Measurements from ENCODE around the gene CA10.

CA10 gene

DNA sequence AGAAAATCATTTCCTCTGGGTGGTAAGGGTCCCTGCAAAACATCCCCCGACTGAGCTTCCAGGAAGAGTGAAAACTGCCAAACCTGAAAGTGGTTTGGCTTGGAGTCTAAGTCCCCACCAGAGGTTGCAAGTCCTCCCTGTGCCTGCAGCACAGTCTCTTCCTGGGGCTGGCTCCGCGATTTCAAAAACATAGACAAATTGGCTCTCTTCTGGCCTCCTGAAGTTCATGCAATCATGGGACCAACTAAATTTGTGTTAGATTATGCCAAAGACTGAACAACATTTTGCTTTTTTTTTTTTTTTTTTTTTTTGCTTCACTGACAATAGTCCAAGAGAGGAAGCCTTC is 447.9 kb downstream of the CA10 start:
- no peak for FAIRE-seq

DNA sequence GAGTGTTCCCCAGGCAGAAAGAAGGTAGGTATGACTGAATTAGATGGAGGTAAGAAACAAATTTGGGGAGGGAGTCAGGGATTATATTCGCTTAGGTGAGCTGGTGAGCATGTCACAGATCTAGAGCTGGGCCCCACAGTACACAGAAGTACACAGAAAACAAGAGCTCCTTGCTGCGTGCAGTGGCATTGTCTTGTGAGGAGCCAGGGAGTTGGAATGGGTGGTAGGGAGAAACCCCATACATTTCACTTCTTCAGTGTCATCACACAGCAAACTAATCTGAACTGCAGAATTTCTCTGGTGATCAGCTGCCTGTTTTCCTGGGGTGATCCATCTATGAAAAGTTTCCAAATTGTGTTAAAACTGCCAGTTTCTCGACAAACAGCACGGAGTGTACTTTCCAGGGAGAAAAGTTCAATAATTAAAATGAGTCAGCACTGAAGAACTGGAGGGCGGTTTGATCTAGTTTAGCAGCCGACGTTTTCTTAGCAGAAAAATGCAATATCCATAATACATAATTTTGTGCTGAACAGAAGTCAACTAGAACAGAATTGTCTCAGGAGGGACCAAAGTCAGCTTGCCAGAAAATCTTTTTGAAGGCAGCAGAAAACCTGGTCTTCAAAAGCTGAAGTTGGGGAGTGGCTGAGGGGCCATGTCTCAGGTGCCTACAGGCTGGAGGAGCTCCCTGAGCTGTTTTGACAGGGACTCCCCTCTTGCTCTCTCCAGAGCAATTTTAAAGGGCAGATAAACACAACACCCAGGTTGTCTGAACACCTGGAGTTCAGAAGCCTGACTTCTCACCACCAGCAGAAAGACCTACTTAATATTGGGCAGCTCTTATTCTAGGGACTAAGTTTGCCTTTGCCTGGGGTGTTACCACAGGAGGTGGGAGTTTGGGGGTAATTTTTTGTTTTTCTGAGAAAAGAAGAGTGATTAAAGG is 448.6 kb downstream of the CA10 start:
- FAIRE-seq: no peak

DNA sequence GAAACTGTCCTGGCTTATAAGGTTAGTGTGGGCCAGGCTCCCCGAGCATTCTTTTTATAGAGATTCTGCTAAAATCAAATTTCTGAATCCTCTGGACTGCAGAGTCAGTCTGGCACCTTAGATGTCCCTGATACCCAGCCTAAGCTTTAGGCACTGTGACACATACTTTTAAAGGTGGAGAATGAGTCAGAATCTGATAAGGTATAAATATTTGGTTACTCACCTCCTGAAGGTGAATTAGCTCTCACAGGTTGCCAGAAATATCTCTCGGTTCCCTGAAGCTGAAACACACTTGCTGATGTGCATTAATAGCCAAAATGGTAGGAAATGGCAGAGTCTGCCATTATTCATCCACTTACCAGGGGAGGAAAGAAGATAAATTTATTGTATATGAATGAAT is 451.3 kb downstream of the CA10 start:
- FAIRE-seq: no peak

DNA sequence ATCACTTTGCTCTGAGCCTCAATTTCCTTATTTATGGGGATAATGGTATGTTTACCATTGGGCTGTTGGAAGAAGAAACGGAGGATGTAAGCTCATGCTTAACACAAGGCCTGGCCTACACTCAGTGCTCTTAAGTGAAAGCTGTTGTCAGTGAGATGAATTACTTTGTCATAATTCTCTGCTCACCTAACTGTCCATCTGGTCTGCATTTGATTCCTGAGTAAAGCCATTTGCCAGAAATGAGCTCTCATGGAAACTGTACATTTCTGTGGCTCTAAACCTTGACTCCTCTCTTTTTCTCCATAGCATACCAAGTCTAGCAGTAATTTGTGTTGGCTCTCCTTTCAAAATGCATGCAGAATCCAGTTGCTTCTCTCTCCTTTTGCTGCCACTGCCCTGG is 452.4 kb downstream of the CA10 start:
- no peak for FAIRE-seq

DNA sequence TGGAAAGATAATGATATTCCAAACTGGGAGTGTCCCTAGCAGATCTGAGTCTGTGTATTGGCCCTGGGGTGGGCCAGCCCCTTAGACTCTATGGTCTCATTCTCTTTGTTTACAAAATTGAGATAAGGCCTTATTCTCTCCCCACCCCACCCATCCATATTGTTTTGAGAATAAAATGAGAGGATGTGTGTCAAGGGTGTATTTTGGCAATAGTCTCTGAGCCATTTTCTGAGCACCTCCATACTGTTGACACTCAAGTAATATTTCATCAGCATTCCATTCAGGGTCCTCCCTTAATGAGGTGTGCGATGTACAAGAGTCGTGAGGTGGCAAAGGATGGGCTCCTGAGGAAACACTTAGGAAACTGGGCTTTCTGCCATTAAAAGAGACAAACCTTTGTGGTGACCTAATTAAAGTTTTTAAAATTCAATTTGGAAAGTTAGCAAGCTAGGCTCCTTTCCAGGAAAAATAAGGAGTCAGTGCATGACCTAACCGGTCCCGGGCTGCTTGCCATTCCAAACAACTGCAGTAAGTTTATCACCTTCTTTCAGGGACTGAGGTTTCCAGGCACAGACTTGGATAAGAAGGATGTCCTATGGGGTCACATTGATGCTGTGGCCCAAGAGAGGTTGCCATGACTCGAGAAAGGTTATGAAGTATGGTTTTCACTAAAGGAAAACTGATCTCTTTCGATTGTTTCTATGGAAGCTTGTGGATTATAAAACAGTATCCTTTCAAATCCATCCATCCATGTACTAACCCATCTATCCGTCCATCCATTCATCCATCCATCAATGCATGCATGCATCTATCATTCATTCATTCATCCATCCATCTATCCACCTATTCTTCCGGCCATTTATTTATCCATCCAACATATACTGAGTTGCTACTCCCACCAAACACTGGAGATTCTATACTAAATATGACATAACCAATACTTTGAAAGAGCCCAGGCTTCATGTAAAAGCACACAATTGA is 454.9 kb downstream of the CA10 start:
- no peak for FAIRE-seq

DNA sequence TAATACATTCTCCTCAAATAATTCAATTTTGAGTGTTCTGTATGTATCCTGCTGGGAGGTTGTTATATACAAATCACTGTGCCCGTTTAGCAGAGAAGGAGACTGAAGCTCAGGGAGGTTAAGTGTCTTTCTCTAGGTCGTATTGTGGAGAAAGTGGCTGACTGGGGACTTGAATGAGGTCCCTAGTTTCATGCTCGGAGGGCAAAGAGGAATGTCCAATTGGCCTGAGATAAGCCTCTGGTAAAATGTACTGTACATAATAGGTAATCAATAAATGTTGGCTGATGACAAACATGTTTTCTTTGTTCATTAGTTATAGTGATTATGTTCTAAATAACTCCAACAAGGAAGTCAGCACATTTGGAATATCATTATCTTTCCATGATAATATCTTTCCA is 455.6 kb downstream of the CA10 start:
- FAIRE-seq: no peak

DNA sequence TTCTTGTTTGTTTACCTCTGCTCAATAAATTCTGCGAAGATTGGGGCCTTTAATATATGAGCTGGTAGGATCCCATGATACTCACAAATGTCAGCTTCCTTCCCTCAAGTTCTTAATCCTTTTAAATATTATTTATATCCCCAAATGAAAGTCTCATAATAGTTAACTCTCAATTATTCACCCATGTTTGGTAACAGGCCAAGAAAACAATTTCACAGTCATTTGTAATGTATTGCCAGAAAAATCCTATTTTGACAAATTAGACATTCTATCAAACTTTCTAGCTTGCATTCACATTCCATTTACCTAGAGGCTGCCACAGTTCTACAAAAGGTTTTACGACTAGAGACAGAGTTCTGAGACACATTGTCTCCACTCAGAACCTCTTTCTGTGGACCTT is 457.0 kb downstream of the CA10 start:
- no peak for FAIRE-seq

DNA sequence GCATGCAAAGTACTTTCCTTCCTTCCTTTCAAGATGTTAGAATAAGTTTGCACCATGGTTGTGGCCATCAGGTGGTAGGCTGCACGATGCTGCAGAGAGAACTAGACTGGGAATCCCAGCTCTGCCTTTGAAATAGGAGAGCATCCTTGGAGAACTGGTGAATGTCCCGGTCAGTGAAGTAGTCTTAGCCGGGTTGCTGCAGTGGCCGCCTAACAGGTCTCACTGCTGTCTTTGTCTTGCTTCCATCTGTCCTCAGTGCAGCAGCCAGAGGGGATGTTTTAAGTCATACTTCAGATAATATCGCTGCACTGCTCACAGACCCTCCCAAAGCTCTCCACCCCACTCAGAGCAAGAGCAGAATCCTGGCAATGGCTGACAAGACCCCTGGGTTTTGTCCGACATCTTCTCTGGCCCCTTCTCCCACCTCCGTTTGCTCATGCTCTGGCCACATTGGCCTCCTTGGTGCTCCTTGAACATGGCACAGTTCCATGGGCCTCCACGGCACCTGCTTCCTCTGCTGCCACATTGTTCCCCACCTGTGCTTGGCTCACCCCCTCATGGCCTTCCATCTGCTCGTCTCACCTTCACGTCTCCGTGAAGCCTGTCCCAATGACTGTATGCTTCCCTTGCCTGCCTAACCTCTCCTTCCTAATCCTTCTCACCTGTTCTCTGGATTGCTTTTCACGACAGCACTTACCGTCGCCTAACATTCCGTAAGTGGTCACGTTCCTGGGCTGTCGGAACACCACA is 458.3 kb downstream of the CA10 start:
- no peak for FAIRE-seq

DNA sequence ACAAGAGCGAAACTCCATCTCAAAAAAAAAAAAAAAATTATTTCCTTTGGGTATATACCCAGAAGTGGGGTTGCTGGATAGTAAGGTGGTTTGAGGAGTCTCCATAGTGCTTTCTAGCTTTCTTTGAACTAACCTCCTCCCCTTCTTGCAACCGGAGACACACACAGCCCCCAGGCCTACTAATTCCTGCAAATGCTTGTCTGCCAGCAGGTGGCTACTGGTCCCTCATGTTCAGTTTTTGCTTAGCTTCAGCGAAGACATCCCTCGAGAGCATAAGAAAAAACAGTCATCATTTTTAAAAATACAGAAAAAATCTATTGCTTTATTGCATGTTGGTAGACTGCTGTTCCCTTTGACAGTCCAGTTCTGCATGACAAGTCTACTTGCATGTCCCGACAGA is 459.2 kb downstream of the CA10 start:
- FAIRE-seq: no peak

DNA sequence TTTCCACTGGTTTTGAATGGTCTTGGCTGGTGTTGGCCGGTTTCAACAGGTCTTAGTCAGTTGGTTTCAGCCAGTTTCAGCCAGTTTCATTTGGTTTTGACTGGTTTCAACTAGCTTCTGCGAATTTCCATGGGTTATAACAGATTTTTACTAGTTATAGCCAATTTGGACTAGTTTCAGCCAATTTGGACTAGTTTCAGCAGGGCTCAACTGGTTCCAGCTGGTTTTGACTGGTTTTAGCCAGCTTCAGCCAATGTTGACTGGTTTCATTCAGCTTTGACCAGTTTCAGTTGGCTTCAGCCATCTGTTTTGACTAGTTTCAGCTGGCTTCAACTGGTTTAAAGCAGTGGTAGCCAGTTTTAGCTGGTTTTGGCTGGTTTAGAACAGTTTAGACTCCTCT is 465.6 kb downstream of the CA10 start:
- no peak for FAIRE-seq

DNA sequence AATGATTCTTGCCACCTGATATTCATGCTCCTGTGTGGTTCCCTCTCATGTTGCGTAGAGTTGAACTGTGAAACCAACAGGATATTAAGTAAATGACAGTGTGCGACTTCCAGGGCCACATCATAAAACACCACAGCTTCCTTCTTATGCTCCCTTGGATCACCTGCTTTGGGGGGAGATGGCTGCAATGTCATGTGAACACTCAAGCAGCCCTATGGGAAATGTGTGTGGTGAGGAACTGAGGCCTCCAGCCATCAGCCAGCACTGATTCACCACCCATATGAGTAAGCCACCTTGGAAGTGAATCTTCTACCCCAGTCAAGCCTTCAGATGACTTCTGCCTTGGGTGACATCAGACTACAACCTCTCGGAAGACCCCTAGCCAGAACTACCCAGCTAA is 470.6 kb downstream of the CA10 start:
- FAIRE-seq: no peak

DNA sequence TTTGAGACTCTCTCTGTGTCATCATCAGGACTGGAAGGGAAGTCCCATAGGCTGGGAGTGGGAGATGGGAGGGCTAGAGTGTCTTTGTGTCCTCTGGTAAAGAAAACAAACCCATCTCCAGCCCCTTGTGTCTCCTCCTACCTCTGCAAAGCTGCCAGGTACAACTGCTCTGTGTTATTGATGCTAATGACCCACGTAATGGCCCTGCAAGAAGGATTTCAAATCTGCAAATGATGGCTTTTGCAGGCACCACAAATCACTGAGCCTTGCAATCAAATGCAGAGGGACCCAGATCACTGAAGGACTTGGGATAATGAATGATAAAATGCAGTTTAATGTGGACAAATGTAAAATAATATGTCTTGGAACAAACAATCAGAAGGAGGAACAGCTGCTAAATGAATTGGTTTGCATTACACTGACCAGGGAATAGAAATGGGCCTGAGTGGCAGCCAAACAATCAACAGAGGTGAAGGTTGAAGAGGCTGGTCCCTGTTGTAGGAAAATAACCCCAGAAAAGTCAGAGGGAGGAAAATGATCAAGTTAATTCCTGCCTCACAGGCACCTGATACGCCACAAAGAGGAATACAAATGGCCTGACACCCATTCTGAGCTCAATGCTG is 473.1 kb downstream of the CA10 start:
- no peak for FAIRE-seq

DNA sequence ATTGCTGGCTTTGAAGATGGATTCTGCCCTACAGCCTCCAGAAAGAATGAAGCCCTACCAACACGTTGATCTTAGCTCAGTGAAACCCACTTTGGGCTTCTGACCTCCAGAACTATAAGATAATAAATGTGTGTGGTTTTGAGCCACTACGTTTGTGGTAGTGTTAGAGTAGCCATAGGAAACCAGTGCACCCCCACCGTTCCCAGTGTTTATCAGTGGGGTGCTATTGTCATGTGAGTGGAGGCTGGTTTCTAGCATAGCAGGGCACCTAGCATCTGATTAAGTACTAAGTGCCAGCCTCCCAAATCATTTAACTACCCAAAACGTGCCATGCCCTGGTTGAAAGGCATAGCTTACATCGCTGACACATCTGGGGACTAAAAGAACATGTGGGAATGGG is 474.3 kb downstream of the CA10 start:
- no peak for FAIRE-seq

DNA sequence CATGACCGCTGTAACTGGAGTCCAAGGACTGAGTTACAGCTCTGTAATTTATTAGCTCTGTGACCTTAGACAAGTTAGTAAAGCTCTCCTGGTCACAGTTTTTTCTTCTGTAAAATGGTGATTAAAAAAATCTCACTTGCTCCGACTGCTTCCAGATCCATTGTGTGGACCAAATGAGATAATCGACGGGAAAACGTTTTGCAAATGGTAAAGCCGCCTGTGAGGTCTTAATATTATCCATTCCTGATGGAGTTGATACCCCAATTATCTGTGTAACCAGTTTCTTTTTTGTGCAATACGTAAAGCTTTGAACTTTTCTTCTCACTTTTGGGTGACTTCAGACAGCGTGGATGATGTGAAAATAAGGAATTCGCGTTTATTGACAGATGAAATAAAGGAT is 475.2 kb downstream of the CA10 start:
- FAIRE-seq: no peak

DNA sequence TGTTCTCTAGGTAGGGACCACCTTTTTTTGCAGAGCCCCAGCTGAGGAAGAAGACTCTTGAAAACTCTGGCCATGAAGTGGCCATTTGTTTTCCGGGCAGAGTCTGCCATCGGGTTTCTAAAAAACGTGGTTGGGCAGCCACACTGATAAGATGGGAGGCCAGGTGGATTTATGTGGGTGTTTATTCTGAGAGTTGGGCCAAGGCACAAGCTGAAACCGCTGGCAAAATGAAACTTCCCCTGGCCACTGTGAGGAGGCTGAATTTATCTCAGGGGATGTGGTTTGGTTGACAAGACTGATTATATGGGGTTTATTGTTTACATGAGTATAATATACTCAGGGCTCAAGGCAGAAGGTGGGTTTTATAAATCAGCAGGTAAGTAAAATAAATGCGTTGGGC is 476.4 kb downstream of the CA10 start:
- no peak for FAIRE-seq

DNA sequence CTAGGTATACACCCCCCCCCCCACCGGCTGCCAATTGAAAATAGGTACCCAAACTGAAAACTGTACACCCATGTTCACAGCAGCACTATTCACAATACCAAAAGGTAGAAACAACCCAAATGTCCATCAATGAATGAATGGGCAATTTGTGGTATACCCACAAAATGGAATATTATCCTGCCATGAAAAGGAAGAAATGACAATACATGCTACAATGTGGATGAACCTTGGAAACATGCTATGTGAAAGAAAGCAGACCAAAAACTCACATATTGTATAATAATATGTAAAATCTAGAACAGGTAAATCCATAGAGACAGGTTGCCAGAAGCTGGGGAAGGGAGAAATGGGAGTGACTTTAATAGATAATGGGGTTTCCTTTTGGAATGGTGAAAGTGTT is 480.6 kb downstream of the CA10 start:
- no peak for FAIRE-seq

DNA sequence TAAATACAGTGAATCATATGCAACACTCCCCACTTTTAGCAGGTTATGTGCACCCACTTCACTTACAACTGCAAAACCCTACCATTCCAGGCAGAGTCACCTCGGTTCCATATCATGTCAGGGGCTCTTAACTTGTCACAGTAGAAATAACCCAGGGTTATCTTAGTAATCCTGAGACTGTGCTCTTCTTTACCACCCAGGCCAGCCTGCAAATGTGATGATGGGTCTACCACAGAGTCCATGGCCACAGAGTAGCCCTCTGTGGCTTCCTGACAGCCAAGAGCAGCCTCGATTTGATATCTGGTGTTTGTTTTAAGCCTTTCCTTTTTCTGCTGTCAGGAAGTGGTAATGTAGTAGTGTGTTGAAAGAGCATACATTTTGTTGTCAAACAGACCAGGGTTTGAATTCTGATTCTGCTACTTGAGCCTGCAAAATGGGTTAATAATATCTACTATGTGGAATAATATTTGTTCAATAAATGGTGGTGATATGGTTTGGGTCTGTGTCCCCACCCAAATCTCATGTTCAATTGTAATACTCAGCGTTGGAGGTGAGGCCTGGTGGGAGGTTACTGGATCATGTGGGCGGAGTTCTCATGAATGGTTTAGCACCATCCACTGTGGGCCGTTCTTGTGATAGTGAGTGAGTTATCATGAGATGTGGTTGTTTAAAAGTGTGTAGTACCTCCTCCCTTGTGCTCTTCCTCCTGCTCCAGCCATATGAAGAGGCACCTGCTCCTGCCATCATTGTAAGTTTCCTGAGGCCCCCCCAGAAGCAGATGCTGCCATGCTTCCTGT is 481.6 kb downstream of the CA10 start:
- no peak for FAIRE-seq

DNA sequence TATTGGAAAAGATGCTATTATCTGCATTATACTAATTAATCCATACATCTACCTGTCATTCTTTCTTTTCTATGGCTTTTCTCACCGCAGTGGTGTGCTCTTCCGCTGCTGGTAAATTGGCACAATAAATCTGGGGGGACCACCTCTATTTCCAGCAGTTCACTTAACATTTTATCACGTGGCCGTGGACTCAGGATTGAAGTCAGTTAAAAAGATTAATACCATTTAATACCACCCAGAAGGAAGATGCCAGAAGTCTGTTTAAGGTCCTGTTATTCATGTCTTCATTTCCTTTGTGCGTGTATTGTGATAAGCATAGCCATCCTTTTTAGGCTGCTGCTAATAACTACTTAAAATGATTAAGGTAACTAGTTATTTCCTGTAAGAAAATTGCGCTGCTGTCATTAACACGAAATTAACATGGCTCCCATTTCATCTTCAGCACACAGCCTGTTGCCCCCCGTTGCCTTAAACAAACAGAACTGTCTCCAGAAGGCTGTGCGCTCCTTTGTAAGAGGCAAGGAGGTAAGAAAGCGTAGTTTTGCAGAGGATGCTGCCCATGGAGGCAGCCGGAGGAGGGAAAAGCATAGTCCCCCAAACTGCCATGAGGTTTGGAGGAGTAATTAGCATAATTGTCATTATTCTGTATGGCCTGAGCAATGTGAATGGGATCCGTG is 483.8 kb downstream of the CA10 start:
- FAIRE-seq: no peak

DNA sequence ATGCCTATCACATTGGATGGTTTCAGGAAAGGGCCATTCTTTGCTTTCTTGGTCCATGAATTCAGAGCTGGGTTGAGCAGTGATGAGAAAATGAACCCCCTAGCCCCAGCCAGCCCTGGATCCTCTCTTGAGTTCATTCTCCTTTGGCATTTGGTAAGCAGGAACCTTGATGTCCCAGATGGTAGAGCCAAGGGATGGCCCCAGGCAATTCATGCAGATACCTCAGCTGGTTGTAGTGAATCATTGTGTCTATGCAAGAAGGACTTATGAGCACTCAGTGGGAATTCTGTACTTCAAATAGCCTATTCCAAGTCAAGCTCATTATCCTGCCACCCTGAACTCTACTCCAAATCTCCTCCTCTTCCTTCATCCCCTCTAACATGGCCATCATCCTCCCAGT is 485.4 kb downstream of the CA10 start:
- no peak for FAIRE-seq

DNA sequence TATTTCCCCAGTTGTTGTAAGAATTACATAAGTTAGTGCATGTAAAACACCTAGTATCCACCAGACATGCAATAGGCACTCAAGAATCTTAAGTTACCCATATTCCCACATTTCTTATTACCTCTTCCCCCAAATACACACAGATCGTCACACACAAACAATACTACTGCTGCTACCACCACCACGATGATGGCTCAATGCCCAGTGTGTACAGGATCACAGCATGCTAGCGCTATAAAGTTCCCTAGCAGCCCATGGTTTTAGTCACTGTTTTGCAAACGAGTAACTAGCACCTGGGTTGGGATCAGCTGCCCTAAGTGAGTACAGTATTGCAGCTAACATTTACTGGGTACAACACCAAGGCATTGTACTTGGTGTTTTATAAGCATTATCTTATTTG is 486.4 kb downstream of the CA10 start:
- no peak for FAIRE-seq

DNA sequence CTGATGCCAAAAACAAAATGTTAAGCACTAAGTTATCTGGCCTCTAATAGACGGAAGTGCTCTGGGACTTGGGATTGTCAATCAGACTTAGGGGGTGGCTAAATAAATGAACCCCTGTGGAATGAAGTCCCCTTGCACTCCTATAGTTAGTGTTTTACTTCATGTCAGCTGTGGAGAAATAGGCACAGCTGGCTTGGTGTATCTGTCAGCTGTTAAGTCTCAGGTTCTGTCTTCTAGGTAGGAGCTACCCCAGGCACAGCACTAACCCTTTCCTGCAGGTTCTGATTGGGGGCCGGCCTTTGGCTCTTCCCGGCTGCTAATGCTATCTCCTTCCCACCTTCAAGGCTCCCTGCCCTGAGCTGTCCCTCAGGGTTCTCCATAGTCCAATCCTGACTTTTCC is 487.6 kb downstream of the CA10 start:
- FAIRE-seq: no peak

DNA sequence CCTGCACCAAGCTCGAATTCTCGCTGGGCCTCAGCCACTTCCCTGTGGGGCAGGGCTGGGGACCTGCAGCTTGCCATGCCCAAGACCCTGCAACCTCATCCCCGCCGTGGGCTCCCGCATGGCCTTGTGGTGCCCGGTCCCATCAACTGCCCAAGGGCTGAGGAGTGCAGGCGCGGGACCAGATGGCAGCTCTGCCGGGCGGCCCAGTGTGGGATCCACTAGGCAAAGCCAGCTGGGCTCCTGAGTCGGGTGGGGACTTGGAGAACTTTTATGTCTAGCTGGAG is 489.6 kb downstream of the CA10 start:
- no peak for FAIRE-seq
